Embryonic facial prominence (tissue), 1 donor: ENCODE data around the gene PRDM16.

Source experiments
- DNase-seq: peaks from one replicate; pipeline ENCODE4 v3.0.0-alpha.2; 2016; ENCODE audit errors: extremely low spot score

Gene PRDM16

DNA sequence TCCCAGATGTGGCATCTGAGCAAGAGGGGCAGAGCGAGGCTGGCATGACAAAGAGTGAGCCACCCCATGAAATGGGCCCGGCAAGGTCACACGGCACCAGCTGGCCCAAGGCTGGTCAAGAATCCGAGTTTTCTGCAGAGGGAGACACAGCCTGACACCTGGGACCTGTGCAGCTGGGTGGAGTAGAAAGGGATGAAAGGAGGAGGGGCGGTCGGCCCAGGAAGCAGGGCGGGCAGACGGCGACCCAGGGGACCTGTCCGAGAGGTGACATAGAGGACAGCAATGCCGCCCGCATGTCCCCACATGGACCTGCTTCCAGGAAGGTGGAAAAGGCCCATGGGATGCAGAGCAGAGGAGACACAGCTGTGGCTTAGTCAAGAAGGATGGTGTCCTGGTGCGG lies 137.7 kb downstream of the PRDM16 start:
- DNase-seq = no peak

- no peak for DNase-seq
These were observed 138.3 kb downstream of the PRDM16 start for GRCh38 chr1:3207217-3207848.

- DNase-seq = no peak
These were observed 139.8 kb downstream of the PRDM16 start for GRCh38 chr1:3208819-3209200.

DNA sequence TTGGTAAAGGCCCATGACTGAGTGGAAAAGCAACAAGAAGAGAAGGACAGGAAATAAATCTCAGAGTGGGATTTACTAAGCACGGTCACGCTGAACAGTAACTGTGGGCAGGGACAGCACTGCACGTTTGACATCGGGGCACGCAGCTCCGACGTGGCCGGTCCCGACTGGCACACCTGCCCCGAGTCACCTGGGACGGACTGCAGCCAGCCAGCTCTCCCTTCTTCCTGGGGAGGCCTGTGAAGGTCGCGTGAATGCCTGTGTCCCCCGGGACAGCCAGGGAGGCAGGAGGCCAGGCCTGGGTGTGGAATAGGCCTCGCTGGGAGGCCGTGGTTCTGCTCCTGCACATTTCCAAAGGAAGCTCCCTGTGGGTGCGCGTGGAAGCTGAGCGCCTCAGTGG lies 140.2 kb downstream of the PRDM16 start:
- no peak for DNase-seq

- no peak for DNase-seq
These were observed 142.8 kb downstream of the PRDM16 start for GRCh38 chr1:3211582-3212375.

DNA sequence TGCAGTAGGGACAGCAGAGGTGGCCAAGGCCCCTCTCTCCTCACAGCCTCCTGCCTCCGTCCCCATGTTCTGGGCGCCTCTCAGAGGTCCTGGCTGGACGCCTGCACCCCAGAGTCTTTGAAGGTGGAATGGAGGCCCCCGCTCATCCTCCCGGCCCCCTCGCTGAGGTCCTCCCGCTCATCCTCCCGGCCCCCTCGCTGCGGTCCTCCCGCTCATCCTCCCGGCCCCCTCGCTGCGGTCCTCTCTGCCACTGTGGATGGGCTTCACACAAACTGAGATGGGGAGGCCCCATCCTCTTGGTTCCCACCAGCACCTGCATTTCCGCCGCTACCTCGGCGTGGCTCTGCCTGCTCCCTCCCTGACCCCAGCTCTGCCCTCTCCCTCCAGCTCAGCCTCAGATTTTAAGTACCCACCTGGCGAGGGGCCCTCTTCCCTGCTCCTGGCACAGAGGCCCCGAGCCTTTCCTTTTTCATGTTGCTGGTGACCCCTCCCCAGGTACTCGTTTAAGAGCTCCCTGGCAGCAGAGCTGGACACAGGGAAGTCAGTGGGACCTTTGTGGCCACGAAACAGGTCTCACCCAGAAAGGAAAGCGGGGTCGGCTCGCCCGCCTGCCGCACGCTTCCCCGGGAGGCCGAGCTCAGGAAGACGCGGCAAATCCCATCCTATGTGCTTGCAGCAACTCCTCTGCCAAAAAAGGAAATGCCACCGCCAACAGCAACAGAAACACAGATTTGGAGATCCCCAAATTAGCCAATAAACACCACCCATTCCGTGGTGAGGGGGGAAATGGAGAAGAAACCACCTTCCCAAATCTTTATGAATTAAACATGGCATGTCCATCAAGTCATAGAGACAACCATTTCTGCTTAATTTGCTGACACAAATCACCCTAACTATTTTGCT lies 143.7 kb downstream of the PRDM16 start:
- DNase-seq = no peak

DNA sequence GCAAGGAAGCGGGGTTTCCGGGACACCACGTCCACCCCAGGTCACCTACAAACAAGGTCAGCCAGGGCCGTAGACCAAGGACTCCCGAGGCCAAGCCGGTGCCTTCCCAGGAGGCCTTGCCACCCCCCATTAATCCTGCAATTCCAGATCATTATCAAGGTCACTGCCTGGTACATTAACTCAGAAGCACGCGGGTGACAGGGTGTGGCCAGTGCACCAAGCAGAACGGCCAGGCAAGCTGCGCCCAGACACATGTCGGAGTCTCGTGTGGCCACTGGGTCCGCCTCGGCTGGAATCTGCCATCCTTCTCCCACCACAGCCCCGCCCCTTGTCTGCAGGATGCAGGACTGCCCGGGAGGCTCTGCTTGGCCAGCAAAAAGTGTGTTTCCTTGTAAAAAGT lies 144.7 kb downstream of the PRDM16 start:
- DNase-seq = no peak

GRCh38 chr1:3215198-3216014 lies 146.4 kb downstream of the PRDM16 start:
- DNase-seq = no peak

GRCh38 chr1:3216015-3216391 lies 147.0 kb downstream of the PRDM16 start:
- no peak for DNase-seq

GRCh38 chr1:3217181-3217641 lies 148.2 kb downstream of the PRDM16 start:
- no peak for DNase-seq

DNA sequence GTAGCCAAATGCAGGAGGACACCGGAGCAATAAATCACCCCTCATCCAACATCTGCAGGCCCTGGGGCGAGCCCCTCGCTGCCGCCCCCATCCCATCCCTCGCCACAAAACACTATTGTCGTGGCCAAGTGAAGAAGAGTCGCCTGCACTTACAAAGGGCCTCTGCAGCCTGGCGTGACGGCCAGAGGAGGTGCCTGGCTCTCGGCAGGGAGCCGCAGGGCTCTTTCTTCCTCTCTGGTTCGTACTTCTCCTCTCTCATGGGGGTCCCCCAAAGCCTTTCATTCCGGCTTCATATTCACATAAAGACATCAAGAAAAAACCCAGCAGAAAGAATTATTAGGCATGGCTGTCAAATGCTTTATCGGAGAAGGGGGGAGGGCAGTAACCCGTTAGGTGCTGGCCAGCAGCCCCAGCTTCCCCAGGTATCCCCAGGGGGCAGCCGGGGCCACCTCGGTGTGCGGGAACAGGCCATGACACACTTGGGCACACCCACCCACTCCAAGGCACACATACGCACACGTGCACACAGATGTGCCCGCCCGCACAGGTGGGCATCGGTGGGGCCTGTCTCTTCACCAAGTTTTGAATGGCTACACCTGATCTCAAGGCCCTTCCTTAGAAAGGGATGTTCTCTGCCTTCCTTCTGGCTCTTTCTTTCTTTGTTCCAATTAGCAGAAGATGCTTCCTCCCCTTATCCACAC lies 149.1 kb downstream of the PRDM16 start:
- no peak for DNase-seq

- DNase-seq = no peak
These were observed 150.2 kb downstream of the PRDM16 start for GRCh38 chr1:3219005-3219790.

DNA sequence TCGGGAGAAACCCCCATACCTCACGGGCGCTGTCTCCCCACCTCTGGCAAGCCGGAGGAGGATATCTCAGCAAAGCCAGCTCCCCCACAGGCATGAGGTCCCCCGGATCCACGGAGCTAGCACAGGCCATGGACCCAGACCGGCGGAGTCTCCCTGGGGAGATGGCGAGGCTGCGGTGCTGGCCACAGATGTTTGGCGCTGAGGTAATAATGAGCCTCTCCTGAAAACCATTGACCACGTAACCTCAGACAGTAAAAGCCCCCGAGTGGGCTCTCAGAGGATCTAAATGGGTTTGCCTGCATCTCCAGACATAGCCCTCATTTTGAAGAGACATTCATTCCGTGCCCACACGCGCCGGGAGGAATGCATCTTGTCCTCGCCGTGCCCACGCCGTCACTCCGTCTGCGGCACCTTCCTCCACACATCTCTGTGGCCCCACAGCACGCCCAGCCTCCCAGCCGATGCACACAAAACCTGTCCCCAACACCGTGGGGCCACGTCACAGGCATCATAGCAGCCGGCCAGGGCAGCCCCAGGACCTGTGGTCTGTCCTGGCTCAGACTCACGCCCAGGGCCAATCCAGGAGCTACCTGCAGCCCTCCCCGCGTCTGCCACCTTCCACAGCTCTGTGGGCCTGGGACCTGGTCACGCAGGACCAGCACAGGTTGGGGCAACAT lies 150.9 kb downstream of the PRDM16 start:
- DNase-seq = no peak

- no peak for DNase-seq
These were observed 152.4 kb downstream of the PRDM16 start for GRCh38 chr1:3221112-3222041.

DNA sequence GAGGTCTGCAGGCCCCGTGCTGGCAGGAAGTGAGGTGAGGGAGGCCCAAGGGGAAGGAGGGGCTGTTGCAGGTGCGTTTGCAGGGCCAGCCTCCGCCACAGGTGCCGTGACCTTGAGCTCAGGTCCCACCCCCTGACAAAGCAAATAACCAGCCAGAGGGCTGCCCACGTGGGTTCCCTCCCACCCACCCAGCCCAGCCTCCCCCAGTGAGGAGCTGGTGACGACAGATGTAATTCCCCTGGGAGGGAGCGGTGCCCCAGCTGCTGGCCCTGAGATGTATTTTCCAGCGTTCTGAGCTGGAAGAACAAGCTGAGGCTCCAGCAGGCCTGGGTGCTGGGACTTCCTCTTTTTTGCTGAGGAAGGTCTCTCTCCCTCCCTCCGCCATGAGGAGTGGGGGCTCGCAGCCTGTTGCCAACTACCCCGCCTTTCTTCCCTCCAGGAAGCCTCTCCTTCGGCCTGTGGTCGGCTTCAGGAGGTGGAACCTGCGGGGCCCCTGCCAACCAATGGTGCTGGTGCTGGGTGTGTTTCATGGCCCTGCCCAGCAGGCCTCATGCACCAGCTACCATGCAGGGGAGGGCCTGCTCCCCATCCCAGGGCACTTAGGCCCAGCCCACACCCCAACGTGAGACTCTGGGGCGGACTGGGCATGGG lies 153.2 kb downstream of the PRDM16 start:
- no peak for DNase-seq

DNA sequence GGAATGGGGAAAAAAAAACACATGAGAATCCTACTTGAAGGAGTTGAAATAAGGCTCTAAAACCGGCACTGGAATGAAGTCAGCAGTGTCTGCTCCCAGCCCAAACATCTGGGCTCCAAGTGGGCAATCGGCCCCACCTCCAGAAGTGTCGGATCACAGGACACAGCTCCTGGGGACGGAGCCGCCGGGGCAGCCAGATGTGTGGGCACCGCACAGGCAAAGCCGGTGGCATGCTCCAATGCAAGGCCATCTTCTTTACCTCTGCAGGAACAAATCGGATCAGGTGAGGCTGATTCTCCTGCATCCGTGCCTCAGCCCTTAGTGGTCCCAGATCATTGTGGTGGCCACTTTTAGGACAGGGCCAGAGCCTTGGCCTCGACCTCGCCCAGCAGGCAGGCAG lies 156.7 kb downstream of the PRDM16 start:
- no peak for DNase-seq

GRCh38 chr1:3226191-3226590 lies 157.2 kb downstream of the PRDM16 start:
- DNase-seq = no peak
